GM19395 (cell line): ENCODE measurements around the gene ANKRD55.
A peak's percentile ranks its signal among the peaks of the same experiment; 100 is the strongest.
"Not testable (repeated sequence)": the region's sequence is repeated elsewhere in the genome, so short reads cannot be mapped to it uniquely, and the experiment has no call there.

Experiments
- ATAC-seq: cut with Tn5 transposase; IDR thresholded peaks from one replicate; pipeline ENCODE4 v1.9.1; 2021; ENCODE audit warnings: mild to moderate bottlenecking, moderate library complexity; ENCODE audit not compliant: unreplicated experiment

ANKRD55 gene

DNA sequence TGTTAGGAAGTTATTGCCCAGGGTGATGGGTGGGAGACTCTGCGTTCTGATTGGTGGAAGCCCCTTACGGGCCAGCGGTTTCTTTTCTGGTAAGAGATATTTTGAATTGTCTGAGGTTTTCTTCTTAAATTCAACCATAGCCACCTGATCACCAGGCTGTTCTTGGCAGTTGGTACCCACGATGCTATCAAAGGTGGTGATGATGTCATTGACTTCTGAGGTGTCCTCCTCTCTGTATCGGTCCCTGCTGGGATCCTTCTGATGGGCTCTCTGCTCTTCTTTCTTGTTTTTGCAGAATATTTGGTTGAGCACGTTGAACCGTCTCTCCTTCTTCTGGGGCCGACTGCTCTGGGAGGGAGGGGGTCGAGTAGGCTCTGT, 121.7 kb downstream of the ANKRD55 start:
- no peak for ATAC-seq

DNA sequence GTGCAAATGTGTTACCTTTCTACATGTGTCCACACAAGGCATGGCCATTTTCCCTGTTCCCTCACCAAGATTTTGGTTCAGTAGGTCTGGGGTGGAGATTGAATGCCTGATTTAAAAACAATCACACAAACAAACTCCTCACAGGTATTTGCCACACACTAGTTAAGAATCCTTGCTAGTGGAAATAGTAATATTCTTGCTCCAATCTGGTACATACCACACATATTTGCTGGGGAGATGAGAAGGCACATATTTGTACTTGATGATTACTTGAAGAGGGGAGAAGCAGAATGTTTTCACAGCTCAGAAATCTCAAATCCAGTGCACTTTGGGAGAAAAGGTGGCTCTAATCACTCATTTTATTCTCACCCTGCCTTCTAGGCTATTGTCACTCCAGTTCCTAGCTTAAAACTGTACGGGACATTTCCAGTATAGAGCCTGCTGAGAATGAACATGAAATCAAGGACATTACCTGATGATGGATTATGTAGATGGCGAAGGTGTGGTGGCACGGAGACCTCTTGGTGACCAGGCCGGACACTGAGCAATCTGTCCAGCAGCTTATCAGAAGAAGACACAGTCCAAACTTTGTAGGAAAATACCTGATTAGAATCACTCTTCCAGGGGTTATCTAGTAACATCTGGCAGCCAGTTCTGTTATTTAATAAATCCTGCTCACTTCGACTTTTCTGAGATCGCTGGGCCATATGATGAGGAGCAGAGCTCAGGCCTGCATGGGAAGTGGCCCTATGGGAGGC, 122.3 kb downstream of the ANKRD55 start:
- ATAC-seq, result no peak

DNA sequence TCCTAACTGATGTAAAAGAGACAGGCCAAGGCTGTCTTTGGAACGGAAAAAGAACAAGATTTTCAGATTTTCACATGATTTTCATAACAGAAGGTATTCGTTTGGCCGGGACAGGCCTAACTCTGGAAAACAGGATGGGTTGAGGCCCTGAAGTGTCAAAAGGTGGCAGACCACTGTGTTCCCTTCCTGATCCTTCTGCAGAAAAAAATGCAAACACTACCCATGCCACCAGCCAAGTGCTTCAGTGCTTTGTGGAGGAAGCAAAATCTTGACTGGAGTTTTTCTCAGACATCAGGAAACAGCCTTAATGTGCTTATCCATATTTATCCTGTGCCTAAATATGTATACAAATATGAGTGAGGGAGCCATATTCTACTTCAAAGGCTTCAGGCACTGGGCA, 124.9 kb downstream of the ANKRD55 start:
- ATAC-seq, result no peak

DNA sequence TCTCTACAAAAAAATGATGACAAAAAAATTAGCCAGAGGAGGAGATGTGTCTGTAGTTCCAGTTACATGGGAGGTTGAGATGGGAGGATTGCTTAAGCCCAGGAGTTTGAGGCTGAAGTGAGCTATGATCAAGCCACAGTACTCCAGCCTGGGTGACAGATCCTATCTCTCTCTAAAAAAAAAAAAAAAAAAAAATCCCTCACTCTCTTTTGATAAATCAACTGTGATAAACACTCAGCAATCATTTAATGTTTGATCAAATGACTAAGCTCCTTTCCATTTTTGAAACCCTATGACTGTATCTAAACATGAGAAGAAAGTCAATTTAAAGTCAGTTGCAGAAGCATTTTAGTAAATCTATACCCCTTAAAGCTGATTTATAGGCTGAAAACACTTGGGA, 126.3 kb downstream of the ANKRD55 start:
- no peak for ATAC-seq

DNA sequence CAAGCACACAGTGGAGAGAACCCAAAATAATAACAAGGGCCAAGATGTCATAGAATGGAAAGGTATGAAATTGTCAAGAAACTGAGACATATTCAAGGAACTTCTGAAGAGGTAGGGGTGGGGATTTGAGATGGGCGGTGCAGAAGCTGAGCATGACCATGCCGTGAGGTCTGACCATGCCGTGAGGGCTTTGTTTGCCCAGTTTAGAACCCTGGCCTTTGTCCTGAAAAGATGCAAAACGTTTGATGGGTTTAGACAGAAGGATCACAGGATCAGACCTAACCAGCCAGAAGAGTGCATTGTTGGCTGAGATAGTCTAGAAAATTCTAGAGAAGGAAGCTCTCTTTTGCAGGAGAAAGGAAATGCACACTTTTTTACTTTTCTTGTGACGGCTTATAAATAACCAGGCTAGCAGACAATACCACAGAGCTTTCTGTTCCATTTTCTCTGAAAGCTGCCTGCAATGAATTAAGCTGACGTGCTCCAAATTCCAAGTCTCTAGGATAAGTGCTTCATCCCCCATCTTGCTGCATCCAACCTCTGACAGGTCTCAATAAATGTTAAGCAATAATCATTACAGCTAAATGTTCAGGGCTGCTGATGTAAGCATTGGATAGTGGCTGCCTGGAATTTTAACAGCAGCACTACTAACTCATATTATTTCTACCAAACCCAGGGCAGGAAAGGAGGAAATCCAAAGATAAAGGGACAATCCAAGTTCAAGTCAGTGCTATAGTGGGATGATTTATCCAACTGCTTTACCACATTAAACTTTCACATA, 127.4 kb downstream of the ANKRD55 start:
- ATAC-seq, result no peak

DNA sequence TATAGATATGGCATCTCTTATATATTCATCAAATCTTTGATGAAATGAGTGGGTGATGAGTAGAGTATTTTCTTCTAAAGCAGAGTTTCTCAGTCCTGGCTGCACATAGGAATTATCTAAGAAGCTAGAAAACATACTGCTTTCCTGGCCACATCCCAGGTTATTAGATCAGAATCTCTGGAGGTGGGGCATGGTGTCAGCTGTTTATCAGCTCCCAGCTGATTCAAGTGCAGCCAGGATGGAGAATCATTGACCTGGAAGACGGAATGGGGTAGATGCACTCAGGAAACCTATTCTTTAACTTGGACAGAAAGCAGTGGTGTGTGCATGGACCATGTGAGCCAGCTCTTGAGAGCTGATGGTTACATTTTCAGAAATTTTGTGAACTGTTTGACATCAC, 130.2 kb downstream of the ANKRD55 start:
- no peak for ATAC-seq

DNA sequence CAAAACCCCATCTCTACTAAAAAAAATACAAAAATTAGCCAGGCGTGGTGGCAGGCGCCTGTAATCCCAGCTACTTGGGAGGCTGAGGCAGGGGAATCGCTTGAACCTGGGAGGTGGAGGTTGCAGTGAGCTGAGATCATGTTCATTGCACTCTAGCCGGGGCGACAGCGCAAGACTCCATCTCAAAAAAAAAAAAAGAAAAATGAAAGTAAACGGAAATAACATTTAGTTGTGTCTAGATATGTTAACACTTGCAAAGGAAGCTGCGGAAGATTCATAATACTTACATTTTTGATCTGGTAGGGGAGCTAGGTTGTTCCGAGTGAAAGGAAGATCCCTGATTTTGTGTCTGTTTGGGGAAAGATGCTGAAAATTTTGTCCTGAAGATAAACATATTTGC, 130.9 kb downstream of the ANKRD55 start:
- not testable (repeated sequence) for ATAC-seq

DNA sequence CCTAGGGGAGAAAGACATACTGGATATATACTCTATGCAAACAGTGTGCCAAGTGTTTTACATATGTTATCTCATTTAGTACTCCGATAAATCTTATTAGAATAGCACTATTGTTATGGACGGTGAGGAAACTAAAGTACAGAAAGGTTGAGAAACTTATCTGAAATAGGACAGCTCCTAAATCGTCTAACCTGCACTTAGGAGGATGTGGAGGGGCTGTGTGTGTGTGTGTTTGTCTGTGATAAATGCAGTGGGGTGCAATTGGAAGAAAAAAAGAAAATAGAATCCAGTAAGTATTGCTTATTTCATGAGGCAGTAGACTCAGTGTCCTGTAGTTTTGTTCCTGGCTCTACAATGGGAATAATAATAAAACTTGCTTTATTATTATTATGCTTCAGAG, 131.9 kb downstream of the ANKRD55 start:
- ATAC-seq, result no peak

DNA sequence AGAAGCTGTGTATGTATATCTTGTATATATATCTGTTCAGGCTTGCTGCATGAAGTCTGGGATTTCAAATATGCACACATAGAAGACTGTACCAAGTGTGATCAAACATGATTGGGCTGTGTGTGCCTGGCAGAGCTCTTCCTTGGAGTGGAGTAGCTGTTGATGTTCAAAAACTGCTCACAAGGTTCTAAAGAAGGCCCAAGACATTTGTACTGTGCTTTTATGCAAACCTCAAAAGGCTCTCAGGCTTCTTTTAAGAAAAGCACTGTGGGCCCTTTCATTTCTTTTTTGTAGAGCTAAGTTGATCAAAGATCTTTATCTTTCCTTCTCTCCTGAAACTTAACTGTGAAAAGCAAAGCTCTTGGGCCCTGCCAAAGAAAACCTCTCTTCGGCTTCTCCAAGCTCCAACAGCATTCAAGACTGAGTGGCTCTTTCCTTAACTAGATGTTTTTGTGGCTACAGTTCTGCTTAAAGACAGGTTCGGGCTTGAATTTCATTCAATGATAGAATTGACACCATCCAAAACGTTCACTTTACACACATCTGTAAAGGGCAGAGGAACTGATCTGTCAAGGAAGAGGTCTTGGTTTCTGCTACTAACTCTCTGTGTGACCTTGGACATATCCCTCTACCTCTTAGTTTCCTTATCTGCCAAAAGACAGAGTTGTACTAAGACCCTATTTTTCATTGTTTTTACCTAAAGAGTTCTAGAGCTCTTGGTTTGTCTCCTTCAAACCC, 132.5 kb downstream of the ANKRD55 start:
- no peak for ATAC-seq

DNA sequence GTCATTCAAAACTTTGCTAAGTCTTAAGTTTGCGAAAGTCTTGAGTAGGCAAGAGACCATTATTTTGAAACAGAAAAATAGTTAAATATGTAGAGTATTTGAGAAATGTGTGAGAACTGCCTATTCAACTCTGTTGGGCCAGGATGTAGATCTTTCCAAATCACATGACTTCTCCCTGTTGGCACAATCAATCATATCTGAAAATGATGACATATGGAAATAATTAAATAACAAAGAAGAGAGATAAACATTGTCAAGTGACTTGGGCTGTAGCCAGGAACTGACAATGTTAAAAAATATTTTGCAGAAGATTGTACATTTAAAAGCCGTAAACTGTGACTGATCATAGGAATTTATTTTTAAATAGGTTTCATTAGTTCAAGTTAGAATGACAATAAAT, 133.8 kb downstream of the ANKRD55 start:
- no peak for ATAC-seq

DNA sequence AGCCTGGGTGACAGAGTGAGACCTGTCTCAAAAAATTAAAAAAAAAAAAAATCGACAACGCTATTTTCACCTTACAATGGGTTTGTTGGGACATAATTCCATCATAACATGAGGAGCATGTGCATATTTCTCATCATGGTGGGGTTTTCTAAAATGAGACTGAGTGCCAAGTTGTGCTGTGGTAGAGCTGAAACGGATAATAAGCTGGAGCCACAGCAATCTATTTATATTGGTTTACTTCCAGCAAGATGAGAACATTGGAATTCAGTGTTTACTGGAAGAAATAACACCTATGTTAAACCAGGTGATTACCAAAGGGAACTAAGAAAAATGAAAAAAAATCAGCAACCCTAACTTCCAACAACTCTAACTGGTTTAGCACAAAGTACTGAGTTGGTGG, 136.1 kb downstream of the ANKRD55 start:
- ATAC-seq, result no peak

DNA sequence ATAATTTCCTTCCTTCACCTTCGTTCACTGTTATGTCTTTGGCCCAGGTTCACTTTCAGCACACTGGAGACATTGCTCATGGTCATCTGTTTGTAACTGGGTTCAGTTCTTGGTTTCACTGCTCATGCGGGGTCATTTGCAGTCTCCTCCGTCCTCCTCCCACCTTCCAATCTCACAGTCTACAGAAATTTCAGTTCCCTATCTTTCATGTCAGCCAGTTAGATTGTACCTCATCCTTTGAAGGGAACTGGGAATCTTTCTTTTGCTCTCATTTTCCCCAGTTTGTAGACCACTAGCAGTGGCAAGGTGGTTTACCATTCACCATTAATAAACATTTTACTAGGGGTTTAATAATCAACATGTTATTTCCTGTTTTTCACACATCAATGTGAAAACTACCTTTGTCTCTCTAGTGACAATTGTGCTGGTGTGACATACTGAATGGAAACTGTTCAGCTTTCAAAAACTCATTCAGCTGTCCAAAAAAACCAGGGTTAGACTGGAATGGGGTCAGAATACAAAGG, 137.5 kb downstream of the ANKRD55 start:
- ATAC-seq, result peak; percentile 87

DNA sequence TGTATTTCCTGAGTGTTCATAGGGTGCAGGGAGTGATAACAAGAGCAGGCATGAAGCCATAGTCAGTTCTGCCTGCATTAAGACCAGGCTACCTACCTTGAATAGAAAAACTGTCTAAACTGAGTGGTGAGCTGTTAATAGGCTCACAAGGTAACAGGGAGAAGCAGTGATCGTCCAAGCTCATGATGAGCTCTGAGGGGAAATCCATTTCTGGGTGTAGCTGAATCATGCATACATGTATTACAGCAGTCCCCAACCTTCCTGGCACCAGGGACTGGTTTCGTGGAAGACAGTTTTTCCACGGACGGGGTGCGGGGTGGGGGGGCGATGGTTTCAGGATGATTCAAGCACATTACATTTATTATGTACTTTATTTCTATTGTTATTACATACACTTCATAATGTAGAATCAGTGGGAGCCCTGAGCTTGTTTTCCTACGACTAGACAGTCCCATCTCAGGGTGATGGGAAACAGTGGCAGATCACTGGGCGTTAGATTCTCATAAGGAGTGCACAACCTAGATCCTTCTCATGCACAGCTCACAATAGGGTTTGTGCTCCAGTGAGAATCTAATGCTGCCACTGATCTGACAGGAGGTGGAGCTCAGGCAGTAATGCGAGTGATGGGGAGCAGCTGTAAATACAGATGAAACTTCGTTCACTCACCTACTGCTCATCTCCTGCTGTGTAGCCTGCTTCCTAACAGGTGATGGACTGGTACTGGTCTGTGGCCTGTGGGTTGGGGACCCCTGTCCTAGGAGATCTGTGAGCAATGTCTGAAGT, 138.4 kb downstream of the ANKRD55 start:
- peak; percentile 21 for ATAC-seq

DNA sequence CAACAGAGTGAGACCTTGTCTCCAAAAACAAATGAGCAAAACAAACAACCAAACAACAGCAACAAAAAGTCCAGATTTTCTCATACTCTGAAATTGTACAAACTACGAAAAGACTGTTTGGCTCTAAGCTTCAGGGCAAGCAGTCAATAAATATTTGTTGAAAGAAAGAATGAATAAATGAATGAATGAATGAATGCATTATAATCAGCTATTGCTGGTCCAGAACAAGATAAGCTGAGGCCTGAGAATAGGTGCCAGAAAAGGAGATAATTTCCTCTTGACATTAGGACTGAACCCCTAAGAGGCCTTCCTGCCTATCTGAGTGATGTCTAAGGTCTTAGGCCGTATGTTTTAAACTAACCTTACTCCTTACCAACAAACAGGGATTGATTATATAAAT, 139.2 kb downstream of the ANKRD55 start:
- no peak for ATAC-seq

DNA sequence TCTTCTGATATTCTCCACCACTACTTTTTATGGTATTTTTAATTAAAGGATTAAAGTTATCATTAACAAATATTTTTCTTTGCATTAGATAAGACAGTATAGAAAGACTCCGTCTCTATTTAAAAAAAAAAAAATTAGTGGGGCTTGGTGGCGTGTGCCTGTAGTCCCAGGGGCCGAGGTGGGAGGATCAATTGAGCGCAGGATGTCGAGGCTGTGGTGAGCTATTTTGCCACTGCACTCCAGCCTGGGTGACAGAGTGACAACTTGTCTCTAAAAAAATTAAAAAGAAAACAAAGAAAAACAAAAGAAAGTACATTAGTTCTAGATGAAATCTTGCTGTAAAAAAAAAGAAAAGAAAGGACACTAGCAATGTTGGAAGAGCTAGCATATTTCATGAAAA, 141.0 kb downstream of the ANKRD55 start:
- ATAC-seq, result no peak

DNA sequence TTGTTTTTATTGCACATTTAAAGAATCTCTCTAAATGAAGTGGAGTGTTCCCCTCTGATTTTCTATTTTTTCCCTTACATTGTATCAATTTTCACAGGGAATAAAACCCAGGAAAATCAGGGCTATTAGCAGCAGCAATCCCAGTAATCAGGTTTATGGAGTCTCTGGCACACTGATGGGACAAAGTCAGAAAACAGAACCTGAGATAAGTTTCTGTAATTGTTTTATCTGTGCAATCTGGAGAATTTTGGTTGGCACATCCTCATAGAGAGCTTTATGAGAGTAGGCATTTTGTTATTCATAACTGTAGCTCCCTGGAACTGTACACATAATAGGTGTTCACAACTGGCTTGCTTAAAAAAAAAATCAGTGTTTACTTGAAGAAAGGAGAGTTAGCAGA, 141.5 kb downstream of the ANKRD55 start:
- ATAC-seq, result no peak

DNA sequence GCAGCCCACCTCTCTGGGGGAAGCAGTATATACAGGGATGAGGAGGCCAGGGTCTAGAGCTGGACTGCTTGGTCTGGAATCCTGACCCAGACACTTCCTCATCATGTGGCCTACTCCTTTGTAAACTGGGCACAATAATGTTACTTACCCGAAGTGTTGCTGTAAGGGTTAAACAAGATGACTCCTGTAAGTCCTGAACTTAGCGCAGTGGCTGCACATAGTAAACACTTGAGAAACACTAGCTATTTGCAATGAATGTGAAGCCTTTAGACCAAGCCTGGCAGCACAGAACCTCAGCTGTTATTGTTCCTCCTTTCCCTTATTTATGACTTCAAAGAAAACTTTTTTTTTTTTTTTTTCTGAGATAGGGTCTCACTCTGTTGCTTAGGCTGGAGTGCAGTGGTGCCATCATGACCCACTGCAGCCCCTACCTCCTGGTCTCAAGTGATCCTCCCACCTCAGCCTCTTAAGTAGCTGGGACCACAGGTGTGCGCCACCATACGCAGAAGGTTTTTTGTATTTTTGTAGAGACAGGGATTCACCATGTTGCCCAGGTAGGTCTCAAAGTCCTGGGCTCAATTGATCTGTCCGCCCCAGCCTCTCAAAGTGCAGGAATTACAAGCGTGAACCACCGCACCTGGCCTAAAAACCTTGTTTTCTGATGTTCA, 142.2 kb downstream of the ANKRD55 start:
- no peak for ATAC-seq

DNA sequence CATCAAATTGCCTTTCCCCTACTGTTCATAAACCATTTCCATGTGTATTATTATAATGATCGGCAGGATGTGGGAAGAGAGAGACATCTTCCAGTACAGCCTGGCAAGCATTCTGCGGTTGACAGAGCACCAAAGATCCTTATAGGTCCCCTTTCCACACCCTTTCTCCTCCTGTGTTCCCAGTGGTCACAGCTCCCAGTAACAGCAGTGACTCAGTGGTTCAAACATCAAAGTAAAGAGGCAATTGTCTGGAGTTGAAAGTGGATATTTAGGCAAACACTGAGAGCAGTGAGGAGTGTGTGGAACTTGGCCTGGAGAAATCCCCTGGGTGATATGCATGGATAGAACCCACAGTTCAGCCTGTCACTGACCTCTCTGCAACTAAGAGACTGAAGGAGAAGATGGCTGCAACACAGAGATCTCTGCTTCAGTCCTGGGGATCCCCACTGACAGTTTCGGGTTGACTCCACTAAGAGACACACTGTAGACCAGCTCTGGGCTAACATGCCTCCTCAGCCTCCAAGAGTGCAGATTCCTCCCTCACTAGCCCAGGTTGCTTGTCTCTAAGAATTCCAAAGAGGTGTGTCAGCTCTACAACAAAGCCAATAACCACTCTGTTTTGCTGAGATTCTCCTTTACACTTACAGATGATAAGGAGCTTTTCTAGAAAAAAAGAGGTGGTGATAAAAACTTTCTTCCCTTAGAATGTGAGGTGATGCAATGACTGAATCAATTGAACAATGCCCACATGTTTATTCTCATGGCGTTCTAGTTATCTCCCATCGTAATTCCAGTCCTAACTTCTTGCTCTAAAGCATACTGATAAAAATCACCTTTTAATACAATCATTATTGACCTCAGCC, 143.9 kb downstream of the ANKRD55 start:
- peak; percentile 78 for ATAC-seq

DNA sequence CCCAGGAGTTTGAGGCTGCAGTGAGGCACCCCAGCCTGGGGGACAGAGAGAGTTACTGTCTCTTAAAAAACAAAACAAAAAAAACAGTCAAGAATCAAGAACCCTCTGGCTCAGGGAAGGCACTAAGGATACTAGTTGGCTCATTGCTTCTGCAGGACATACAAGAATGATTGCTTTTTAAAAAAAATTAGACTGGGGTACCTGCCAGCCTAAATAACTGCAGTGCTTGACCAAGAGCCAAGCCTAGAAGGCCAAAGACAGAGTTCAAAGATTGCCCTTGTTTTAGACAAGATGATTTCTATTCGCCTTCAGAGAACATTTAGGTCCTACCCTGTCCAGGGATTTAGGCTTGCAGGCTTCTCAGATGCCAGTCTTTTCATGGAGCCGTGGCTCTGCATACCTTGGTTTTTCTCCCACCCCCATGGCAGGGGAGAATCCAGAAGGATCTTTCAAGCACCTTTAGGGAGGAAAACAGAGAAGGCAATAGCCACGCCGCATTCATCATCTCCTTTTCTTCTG, 144.6 kb downstream of the ANKRD55 start:
- no peak for ATAC-seq
